HepG2 (cell line): ENCODE measurements around the gene GGA1. TPM values are rescaled to one million over a fixed set of nuclear protein-coding genes. Genes with fewer than 3 reads are reported as not detected.

Experiments
- ATF5 ChIP-seq: sonication (generic); formaldehyde crosslinking; IDR thresholded peaks from 2 replicates; pipeline ENCODE4 v1.4.0; 2020; ENCODE audit warnings: mild to moderate bottlenecking, low read depth, missing genetic modification reagents
- CBX5 ChIP-seq: sonication (generic); formaldehyde crosslinking; IDR thresholded peaks from 2 replicates; pipeline ENCODE4 v1.4.0; 2020; ENCODE audit warnings: missing genetic modification reagents, borderline replicate concordance
- E2F1 ChIP-seq: sonication (generic); formaldehyde crosslinking; IDR thresholded peaks from 2 replicates; pipeline ENCODE4 v1.5.0; 2020; ENCODE audit warnings: missing genetic modification reagents
- KDM1A ChIP-seq: IDR thresholded peaks from 2 replicates; pipeline ENCODE4 v1.6.1; 2016; ENCODE audit warnings: missing compliant biosample characterization
- KDM5A ChIP-seq: fragments of 200-600 bp; sonication (generic); IDR thresholded peaks from 2 replicates; pipeline ENCODE4 v1.7.0; 2018; ENCODE audit warnings: antibody characterized with exemption, mild to moderate bottlenecking, low read length, borderline replicate concordance
- MTERF4 ChIP-seq: sonication (generic); formaldehyde crosslinking; IDR thresholded peaks from 2 replicates; pipeline ENCODE4 v1.8.0; 2023; ENCODE audit warnings: mild to moderate bottlenecking, missing genetic modification reagents
- MXD4 ChIP-seq: IDR thresholded peaks from 2 replicates; pipeline ENCODE4 v1.6.1; 2016; ENCODE audit warnings: mild to moderate bottlenecking, missing biosample characterization, missing genetic modification reagents
- NFAT5 ChIP-seq: sonication (generic); formaldehyde crosslinking; IDR thresholded peaks from 2 replicates; pipeline ENCODE4 v1.4.0; 2020; ENCODE audit warnings: missing genetic modification reagents
- PAX8 ChIP-seq: sonication (generic); formaldehyde crosslinking; IDR thresholded peaks from 2 replicates; pipeline ENCODE4 v1.8.0; 2022; ENCODE audit warnings: mild to moderate bottlenecking, missing genetic modification reagents, borderline replicate concordance
- PHB2 ChIP-seq: fragments of 450-650 bp; IDR thresholded peaks from 2 replicates; pipeline ENCODE4 v1.6.1; 2018; ENCODE audit not compliant: partially characterized antibody
- SATB2 ChIP-seq: sonication (generic); formaldehyde crosslinking; IDR thresholded peaks from 2 replicates; pipeline ENCODE4 v1.5.0; 2020; ENCODE audit warnings: missing genetic modification reagents
- U2AF1 ChIP-seq: fragments of 200-400 bp; formaldehyde crosslinking; optimal IDR thresholded peaks from 2 replicates; pipeline ENCODE3; 2017; ENCODE audit warnings: mild to moderate bottlenecking, low read depth, low read length
- YEATS2 ChIP-seq: sonication (generic); formaldehyde crosslinking; IDR thresholded peaks from 2 replicates; pipeline ENCODE4 v1.4.0; 2020; ENCODE audit warnings: missing genetic modification reagents, borderline replicate concordance
- ZFP36L2 ChIP-seq: sonication (generic); formaldehyde crosslinking; IDR thresholded peaks from 2 replicates; pipeline ENCODE4 v1.4.0; 2020; ENCODE audit warnings: missing genetic modification reagents
- ZNF326 ChIP-seq: sonication (generic); formaldehyde crosslinking; IDR thresholded peaks from 2 replicates; pipeline ENCODE4 v1.4.0; 2020; ENCODE audit warnings: missing genetic modification reagents, borderline replicate concordance
- ZNF431 ChIP-seq: sonication (generic); formaldehyde crosslinking; IDR thresholded peaks from 2 replicates; pipeline ENCODE4 v1.9.0; 2022; ENCODE audit warnings: missing genetic modification reagents, low read depth, mild to moderate bottlenecking, borderline replicate concordance
- ZNF501 ChIP-seq: sonication (generic); formaldehyde crosslinking; IDR thresholded peaks from 2 replicates; pipeline ENCODE4 v1.5.1; 2020; ENCODE audit warnings: mild to moderate bottlenecking, moderate library complexity, missing genetic modification reagents
- ZNF619 ChIP-seq: sonication (generic); formaldehyde crosslinking; IDR thresholded peaks from 2 replicates; pipeline ENCODE4 v1.4.0; 2020; ENCODE audit warnings: mild to moderate bottlenecking, missing genetic modification reagents
- ZNF766 ChIP-seq: sonication (generic); formaldehyde crosslinking; IDR thresholded peaks from 2 replicates; pipeline ENCODE4 v1.5.0; 2020; ENCODE audit warnings: missing genetic modification reagents, borderline replicate concordance
- ZSCAN21 ChIP-seq: sonication (generic); formaldehyde crosslinking; IDR thresholded peaks from 2 replicates; pipeline ENCODE4 v1.8.0; 2022; ENCODE audit warnings: mild to moderate bottlenecking, missing genetic modification reagents, moderate library complexity, borderline replicate concordance
- ZSCAN29 ChIP-seq: sonication (generic); formaldehyde crosslinking; conservative IDR thresholded peaks from 2 replicates; pipeline ENCODE4 v1.4.0; 2020; ENCODE audit warnings: mild to moderate bottlenecking, missing genetic modification reagents
- polyA plus RNA-seq, 8 experiments: library from polyadenylated mRNA; depleted of rRNA in 3 of 8; stranded (reverse) in 7 of 8; unstranded in 1 of 8; fragments of >200 nt; fragmentation: Illumina TruSeq in 4 of 8; extraction: Trizol in 4 of 8; gene quantifications; 2 replicates each; pipeline versions ENCODE4 v1.2.1 to v1.2.3, GENCODE V29; 2011 to 2016; ENCODE audit warnings: low read depth in 4 of 8, missing spikeins in 1 of 8, mixed read lengths in 1 of 8; ENCODE audit not compliant: insufficient read depth in 1 of 8
- total RNA-seq, 5 experiments: library from RNA; depleted of rRNA; stranded (reverse); fragments of >200 nt; fragmentation: Illumina TruSeq; extraction: Trizol; gene quantifications; 2 replicates each; pipeline ENCODE4 v1.2.3, GENCODE V29; 2016; ENCODE audit warnings: low read depth in 1 of 5

Gene GGA1
- total and polyA plus RNA-seq, 2 of the 13 experiments (the other 11 are each of a cell fraction or from before 2014, with no cell fraction given) = 29.1 to 87.2 TPM

GRCh38 chr22:37601540-37602442 lies 6.8 kb upstream of the GGA1 start (continued):
- TF ChIP-seq YEATS2 = 0 out of 2 replicates have a peak, but pooled peaks have one; percentile 5
- TF ChIP-seq ZNF431 = no peak
- no peak for TF ChIP-seq CBX5 (CRISPR knock-in tag)
- TF ChIP-seq ZNF619 (CRISPR knock-in tag) = 0 out of 2 replicates have a peak, but pooled peaks have one; percentile 16
- TF ChIP-seq ZNF766 (CRISPR knock-in tag) = no peak
- TF ChIP-seq E2F1 (CRISPR knock-in tag) = no peak
- TF ChIP-seq NFAT5 (CRISPR knock-in tag) = no peak
- TF ChIP-seq U2AF1 = no peak
- no peak for TF ChIP-seq SATB2 (CRISPR knock-in tag)
- 0 out of 2 replicates have a peak, but pooled peaks have one; percentile 21 for TF ChIP-seq MXD4 (CRISPR knock-in tag)
- TF ChIP-seq ZSCAN29 = no peak
- TF ChIP-seq ZFP36L2 (CRISPR knock-in tag) = no peak
- no peak for TF ChIP-seq KDM1A
- no peak for TF ChIP-seq ATF5 (CRISPR knock-in tag)
- peak; percentile 64; the same call in 1 of the 2 replicates for TF ChIP-seq ZNF501
- TF ChIP-seq PHB2 = no peak
- no peak for TF ChIP-seq ZSCAN21
- no peak for TF ChIP-seq MTERF4
- no peak; the same call in 1 of the 2 replicates for TF ChIP-seq KDM5A
- no peak for TF ChIP-seq PAX8
- no peak for TF ChIP-seq ZNF326 (CRISPR knock-in tag)
